HG03095 (cell line): Measurements from ENCODE around the gene ARFGEF3.
"Not testable (repeated sequence)": the region's sequence is repeated elsewhere in the genome, so short reads cannot be mapped to it uniquely, and the experiment has no call there.

Experiments used
- ATAC-seq: cut with Tn5 transposase; IDR thresholded peaks from one replicate; pipeline ENCODE4 v1.9.1; 2021; ENCODE audit warnings: moderate library complexity; ENCODE audit not compliant: unreplicated experiment

The ARFGEF3 gene, protein sequence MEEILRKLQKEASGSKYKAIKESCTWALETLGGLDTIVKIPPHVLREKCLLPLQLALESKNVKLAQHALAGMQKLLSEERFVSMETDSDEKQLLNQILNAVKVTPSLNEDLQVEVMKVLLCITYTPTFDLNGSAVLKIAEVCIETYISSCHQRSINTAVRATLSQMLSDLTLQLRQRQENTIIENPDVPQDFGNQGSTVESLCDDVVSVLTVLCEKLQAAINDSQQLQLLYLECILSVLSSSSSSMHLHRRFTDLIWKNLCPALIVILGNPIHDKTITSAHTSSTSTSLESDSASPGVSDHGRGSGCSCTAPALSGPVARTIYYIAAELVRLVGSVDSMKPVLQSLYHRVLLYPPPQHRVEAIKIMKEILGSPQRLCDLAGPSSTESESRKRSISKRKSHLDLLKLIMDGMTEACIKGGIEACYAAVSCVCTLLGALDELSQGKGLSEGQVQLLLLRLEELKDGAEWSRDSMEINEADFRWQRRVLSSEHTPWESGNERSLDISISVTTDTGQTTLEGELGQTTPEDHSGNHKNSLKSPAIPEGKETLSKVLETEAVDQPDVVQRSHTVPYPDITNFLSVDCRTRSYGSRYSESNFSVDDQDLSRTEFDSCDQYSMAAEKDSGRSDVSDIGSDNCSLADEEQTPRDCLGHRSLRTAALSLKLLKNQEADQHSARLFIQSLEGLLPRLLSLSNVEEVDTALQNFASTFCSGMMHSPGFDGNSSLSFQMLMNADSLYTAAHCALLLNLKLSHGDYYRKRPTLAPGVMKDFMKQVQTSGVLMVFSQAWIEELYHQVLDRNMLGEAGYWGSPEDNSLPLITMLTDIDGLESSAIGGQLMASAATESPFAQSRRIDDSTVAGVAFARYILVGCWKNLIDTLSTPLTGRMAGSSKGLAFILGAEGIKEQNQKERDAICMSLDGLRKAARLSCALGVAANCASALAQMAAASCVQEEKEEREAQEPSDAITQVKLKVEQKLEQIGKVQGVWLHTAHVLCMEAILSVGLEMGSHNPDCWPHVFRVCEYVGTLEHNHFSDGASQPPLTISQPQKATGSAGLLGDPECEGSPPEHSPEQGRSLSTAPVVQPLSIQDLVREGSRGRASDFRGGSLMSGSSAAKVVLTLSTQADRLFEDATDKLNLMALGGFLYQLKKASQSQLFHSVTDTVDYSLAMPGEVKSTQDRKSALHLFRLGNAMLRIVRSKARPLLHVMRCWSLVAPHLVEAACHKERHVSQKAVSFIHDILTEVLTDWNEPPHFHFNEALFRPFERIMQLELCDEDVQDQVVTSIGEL (N-terminal part only)

GRCh38 chr6:138161338-138162110 is at the start of gene ARFGEF3:
TSS of gene ARFGEF3 (plus strand) at chr6:138161939. CDS start at chr6:138162087, 148 bp downstream.
- ATAC-seq = peak; percentile 68

- no peak for ATAC-seq
Observed at GRCh38 chr6:138113588-138114210, 48.0 kb upstream of the ARFGEF3 start.

GRCh38 chr6:138115201-138115600 is 46.5 kb upstream of the ARFGEF3 start:
- ATAC-seq = no peak

DNA sequence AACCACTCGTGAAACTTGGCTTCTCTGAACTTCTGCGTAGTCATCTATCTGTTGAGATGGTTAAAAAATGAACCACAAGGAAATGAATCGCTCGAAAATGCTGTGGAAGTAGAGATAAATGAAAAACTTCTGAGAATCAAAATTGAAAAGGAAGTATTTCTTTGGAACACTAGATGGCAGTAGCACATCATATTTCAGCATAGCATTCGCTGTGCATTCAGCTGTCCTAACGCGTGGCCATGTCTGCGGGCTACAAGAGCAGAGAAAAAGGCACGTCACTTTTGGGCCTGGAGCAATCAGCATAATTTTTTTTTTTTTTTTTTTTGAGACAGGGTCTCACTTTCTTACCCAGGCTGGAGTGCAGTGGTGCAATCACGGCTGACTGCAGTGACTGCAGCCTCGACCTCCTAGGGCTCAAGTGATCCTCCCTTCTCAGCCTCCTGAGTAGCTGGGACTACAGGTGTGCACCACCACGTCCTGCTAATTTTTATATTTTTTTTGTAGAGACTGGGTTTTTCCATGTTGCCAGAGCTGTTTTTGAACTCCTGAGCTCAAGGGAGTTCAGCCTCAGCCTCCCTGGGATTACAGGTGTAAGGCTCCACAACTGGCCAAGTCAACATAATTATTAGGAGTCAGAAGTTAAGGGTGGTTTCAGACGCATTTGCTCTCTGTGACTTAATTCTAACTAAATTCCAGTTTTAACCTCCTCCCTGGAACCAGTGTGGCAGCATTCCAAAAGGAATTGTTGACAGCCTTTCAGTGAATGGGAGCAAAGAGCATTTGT is 45.7 kb upstream of the ARFGEF3 start:
- ATAC-seq = peak; percentile 79

DNA sequence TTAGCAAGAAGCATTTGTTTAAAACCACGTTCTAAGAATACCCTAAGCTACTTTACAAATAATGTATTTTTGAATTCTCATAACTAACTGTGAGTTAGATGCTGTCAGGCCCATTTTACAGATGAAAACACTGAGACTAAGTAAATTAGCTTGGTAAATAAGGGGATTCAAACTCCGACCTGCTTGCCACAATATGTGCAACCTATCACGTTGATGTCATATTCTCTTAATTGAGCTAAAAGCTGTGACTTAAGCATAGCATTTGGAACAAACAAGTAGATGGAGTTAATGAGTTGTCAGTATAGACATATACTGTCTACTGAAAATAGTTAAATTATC is 45.1 kb upstream of the ARFGEF3 start:
- ATAC-seq = no peak

DNA sequence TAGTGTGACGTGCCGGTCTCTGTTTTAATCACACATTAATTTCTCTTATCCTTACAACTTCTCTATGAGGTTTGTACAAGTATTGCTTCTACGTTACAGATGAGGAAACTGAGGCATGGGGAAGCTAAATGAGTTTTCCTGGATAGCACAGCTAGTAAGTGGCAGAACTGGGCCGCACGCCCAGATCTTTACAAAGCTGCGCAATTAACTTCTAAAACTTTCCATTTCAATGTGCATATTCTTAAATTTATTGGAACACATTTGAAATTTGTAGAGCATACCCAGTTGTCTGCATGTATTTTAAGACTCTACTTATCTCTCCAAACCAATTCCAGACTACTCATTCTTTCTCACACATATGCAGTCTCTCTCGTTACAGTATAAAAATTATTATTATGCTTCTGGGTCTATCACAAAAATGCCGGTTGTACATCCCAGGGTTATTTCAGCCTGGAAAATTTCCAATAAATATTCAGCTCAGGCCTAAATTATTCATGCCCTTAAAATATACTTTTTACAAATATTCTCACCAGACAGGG is 44.3 kb upstream of the ARFGEF3 start:
- ATAC-seq = no peak

- not testable (repeated sequence) for ATAC-seq
Observed at GRCh38 chr6:138119229-138119628, 42.5 kb upstream of the ARFGEF3 start.

DNA sequence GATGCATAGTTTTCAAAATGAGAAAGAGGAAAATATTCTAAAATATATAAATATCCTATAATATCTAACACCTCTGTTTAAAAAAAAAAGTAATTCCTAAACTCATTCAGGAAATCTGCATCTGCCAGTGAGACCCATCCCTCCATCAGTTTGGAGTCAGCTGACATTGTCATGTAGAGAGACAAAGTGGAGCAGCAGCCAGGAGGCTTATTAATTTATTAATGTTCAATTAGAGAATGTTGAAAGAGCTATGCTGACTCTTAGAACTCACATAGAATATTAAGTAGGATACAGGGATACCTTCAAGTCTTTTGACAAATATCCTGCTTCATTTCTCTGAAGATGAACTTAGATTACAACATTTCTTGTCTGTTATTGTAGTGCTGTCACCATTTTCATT is 41.8 kb upstream of the ARFGEF3 start:
- no peak for ATAC-seq

GRCh38 chr6:138124096-138124495 is 37.6 kb upstream of the ARFGEF3 start:
- no peak for ATAC-seq

GRCh38 chr6:138128096-138128495 is 33.6 kb upstream of the ARFGEF3 start:
- no peak for ATAC-seq

GRCh38 chr6:138129190-138129589 is 32.5 kb upstream of the ARFGEF3 start:
- ATAC-seq = no peak

DNA sequence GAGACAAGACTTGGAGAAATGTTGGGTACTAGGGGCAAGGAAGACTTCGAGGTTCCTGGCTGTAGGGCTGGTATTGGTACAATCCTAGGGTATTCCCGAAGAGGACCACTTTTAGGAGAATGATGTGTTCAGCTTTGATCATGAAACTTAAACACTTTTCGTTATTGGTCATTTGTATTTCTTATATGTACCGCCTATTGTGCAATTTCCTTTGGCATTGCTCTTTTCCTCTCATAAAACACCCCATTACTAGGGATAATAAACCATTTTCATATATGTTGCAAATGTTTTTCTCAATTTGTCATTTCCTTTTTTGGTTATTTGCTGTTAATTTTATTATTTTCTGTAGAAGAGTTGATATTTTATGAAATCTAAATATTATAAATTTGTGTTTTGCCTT is 18.9 kb upstream of the ARFGEF3 start:
- ATAC-seq = no peak

GRCh38 chr6:138145402-138145801 is 16.3 kb upstream of the ARFGEF3 start:
- ATAC-seq = no peak

DNA sequence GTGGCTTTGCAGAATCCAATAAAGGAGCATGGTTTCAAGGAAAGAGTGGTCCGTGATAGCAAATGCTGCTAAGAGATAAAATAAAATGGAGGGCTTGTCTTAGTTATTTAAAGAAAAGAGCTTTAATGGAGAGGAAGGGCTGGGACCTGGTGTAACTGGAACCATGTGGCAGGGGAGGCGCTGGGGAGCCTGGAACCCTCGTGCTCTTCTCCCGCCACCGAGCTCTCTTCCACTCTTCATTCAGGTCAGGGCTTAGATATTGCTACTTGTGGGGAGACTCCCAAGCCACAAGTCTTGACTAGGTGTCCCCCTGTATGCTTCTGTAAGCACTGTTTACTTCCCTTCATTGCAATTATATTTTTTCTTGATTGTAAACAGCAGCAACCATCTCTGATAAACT is 15.2 kb upstream of the ARFGEF3 start:
- ATAC-seq = no peak

GRCh38 chr6:138155443-138155842 is 6.3 kb upstream of the ARFGEF3 start:
- ATAC-seq = no peak

DNA sequence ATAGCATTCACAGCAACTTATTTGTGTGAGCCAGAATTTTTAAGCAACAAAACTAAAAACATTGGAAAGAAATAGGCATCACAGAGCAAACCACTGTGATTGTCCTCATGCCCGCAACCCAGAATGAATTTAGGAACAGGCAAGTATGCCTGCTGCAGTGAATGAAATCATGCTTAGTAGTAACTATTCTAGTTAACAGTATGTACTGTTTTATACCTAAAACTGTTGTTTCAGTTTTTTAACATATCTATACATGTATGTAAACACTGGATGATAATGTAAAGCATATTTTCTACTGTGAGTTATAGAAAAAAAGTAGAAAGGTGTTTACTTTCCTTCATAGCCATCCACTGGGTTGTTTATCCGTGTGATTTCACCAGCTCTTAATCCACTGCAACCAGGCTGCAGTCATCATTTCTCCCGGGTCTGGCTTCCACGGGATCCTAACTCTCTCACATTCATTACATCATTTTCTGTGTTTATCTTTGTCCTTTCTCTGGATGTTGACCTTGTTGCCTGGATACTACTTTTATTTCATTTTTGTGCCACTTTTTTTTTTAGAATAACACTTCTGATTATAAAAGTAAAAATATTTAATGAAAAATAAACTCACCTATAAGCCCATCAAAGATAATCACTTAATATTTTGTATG is 3.6 kb upstream of the ARFGEF3 start:
- ATAC-seq = no peak

GRCh38 chr6:138159246-138159645 is 2.5 kb upstream of the ARFGEF3 start:
- no peak for ATAC-seq

GRCh38 chr6:138160329-138161087 is 1.2 kb upstream of the ARFGEF3 start:
- ATAC-seq = no peak
